Stimulated activated CD8-positive, alpha-beta memory T cell treated with anti-CD3 and anti-CD28 coated beads, Interleukin-4, amount 100 ng/mL, for 4 hours (primary cell): ENCODE results near the gene OR9G4.

Source experiments
- DNase-seq, 2 donors: peaks; one replicate each; pipeline ENCODE4 v3.0.0-alpha.2; 2020; ENCODE audit warnings: low read depth in 2 of 2, low spot score in 1 of 2

Gene OR9G4

GRCh38 chr11:56748597-56748996 is at the start of gene OR9G4:
OR9G4 (minus strand) TSS chr11:56748697; CDS start chr11:56743766, 4,931 bp downstream.
- no peak for DNase-seq

- no peak for DNase-seq
Measured at GRCh38 chr11:56783448-56784041, 35.0 kb upstream of the OR9G4 start.

- DNase-seq: no peak
Measured at GRCh38 chr11:56782167-56782847, 33.8 kb upstream of the OR9G4 start.

GRCh38 chr11:56776809-56777208 is 28.3 kb upstream of the OR9G4 start:
- DNase-seq: no peak

- no peak for DNase-seq
Measured at GRCh38 chr11:56764976-56765375, 16.5 kb upstream of the OR9G4 start.

- DNase-seq: no peak
Measured at GRCh38 chr11:56751480-56751879, 3.0 kb upstream of the OR9G4 start.

GRCh38 chr11:56750190-56750589 is 1.7 kb upstream of the OR9G4 start:
- no peak for DNase-seq

GRCh38 chr11:56740886-56741285 is 7.6 kb downstream of the OR9G4 start:
- DNase-seq: no peak

GRCh38 chr11:56740107-56740506 is 8.4 kb downstream of the OR9G4 start:
- DNase-seq: no peak

- DNase-seq: no peak
Measured at GRCh38 chr11:56720513-56720912, 28.0 kb downstream of the OR9G4 start.

GRCh38 chr11:56716379-56716854 is 32.1 kb downstream of the OR9G4 start:
- DNase-seq: no peak

- DNase-seq: no peak
Measured at GRCh38 chr11:56714206-56714605, 34.3 kb downstream of the OR9G4 start.

GRCh38 chr11:56706486-56706885 is 42.0 kb downstream of the OR9G4 start:
- DNase-seq: no peak

GRCh38 chr11:56705784-56706396 is 42.6 kb downstream of the OR9G4 start:
- DNase-seq: no peak

GRCh38 chr11:56700914-56701485 is 47.5 kb downstream of the OR9G4 start:
- DNase-seq: no peak

- DNase-seq: no peak
Measured at GRCh38 chr11:56700242-56700913, 48.1 kb downstream of the OR9G4 start.

GRCh38 chr11:56698795-56699194 is 49.7 kb downstream of the OR9G4 start, which contains the start of gene OR9G1:
OR9G1 (plus strand) TSS chr11:56699095; CDS start chr11:56700388, 1,293 bp downstream.
- DNase-seq: no peak

- DNase-seq: no peak
Measured at GRCh38 chr11:56693428-56693827, 55.1 kb downstream of the OR9G4 start.
